Spinal cord (tissue), 10 donors: ENCODE measurements around the gene ZNF844. TPM values are rescaled to one million over a fixed set of nuclear protein-coding genes. Genes with fewer than 3 reads are reported as not detected.
A peak's percentile ranks its signal among the peaks of the same experiment; 100 is the strongest.

Experiments
- DNase-seq, 6 donors: peaks; one replicate each; pipeline versions ENCODE4 v3.0.0 to v3.0.0-alpha.2; 2013 to 2015; ENCODE audit warnings: low spot score in 6 of 6, low read depth in 4 of 6
- H3K27ac ChIP-seq: one replicate; pipeline ENCODE4 v1.5.1; 2013; ENCODE audit warnings: low read depth, low read length, control low read depth
- H3K27me3 ChIP-seq: one replicate; pipeline ENCODE4 v1.6.1; 2013; ENCODE audit warnings: low read length; ENCODE audit not compliant: control insufficient read depth, insufficient read depth
- H3K36me3 ChIP-seq: one replicate; pipeline ENCODE4 v1.6.1; 2013; ENCODE audit warnings: low read length; ENCODE audit not compliant: control insufficient read depth, insufficient read depth
- H3K4me1 ChIP-seq: one replicate; pipeline ENCODE4 v1.6.1; 2013; ENCODE audit warnings: low read length; ENCODE audit not compliant: control insufficient read depth, insufficient read depth
- H3K4me3 ChIP-seq: one replicate; pipeline ENCODE4 v1.5.1; 2013; ENCODE audit warnings: low read depth, low read length, control low read depth
- H3K9me3 ChIP-seq: one replicate; pipeline ENCODE4 v1.6.1; 2013; ENCODE audit warnings: low read length; ENCODE audit not compliant: control insufficient read depth, insufficient read depth
- WGBS: methylation state at CpG from one replicate; pipeline ENCODE4 v1.1.5; 2013; ENCODE audit warnings: missing lambda C conversion rate; ENCODE audit not compliant: insufficient coverage; 5-methylcytosine and 5-hydroxymethylcytosine counted together
- long read RNA-seq, 4 donors: transcript quantifications; one replicate each; lab custom pipeline, GENCODE V29; 2026
- polyA plus RNA-seq, 2 donors: library from polyadenylated mRNA; unstranded; fragments of 120-200 nt; gene quantifications; one replicate each; pipeline ENCODE4 v1.2.1, GENCODE V29; 2013; ENCODE audit not compliant: insufficient read length in 2 of 2
- total RNA-seq, 2 donors: library from RNA; depleted of rRNA in 1 of 2; stranded (reverse); fragments of 120-200 nt in 1 of 2; fragments of >200 nt in 1 of 2; gene quantifications; one replicate each; pipeline versions ENCODE4 v1.2.3 to v1.2.4, GENCODE V29; 2013 to 2014
- donor health status: healthy.

Gene ZNF844
- total RNA-seq = 10 to 100 TPM; 23.1 to 24.2 TPM
- 10 to 100 TPM; 11.2 to 12.1 TPM for polyA plus RNA-seq
- long read RNA-seq, donor 1 = 0 reads
- long read RNA-seq, donor 2, full-length matches to known transcripts = 2 of 2 reads
- long read RNA-seq, donor 2, partial matches to known transcripts = 0 of 2 reads
- long read RNA-seq, donor 2, other reads (novel, unspliced or antisense) = 0 of 2 reads
- long read RNA-seq, donor 3, full-length matches to known transcripts = 4 of 4 reads
- long read RNA-seq, donor 3, partial matches to known transcripts = 0 of 4 reads
- long read RNA-seq, donor 3, other reads (novel, unspliced or antisense) = 0 of 4 reads
- long read RNA-seq, donor 4, full-length matches to known transcripts = 4 of 4 reads
- long read RNA-seq, donor 4, partial matches to known transcripts = 0 of 4 reads
- long read RNA-seq, donor 4, other reads (novel, unspliced or antisense) = 0 of 4 reads

GRCh38 chr19:12064590-12065538 lies at the start of gene ZNF844:
Gene ZNF844, plus strand, starts transcription at chr19:12064731. Its CDS starts 143 bp downstream, at chr19:12064874.
- peaks cover 7% of the 10 kb centered on the region for H3K36me3 ChIP-seq
- under 1% methylated on average over 63 of the region's 66 CpGs for WGBS
- peaks cover 2% of the 10 kb centered on the region for H3K9me3 ChIP-seq
- H3K4me3 ChIP-seq = peak within 1 kb of the TSS; percentile 93
- H3K27ac ChIP-seq = peak within 1 kb of the TSS; percentile 98
- H3K27me3 ChIP-seq = no peaks in the 10 kb centered on the region
- peak; percentile 84 to 96 (median 89) for DNase-seq
- H3K4me1 ChIP-seq = peaks cover 15% of the 10 kb centered on the region

DNA sequence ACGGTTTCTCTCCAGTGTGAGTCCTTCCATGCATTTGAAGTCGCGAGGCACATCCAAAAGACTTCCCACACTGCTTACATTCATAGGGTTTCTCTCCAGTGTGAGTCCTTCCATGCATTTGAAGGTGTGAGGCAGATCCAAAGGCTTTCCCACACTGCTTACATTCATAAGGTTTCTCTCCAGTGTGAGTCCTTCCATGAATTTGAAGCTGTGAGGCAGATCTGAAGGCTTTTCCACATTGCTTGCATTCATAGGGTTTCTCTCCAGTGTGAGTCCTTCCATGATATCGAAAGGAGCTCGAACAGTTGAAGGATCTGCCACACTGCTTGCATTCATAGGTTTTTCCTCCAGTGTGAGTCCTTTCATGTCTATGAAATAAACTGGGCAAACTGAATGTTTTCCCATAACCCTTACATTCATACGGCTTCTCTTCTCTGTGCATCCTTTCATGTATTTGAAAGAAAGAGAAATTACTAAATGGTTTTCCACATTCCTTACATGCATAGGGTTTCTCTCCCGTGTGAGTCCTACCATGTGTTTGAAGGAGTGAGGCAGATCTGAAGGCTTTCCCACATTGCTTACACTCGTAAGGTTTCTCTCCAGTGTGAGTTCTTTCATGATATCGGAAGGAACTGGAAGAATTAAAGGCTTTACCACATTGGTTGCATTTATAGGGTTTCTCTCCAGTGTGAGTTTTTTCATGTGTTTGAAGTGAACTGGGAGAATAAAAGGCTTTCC lies 49.3 kb upstream of the ZNF844 start:
- peaks cover 35% of the 10 kb centered on the region for H3K36me3 ChIP-seq
- H3K27ac ChIP-seq = no peak overlapping the region
- DNase-seq = no peak
- no peak overlapping the region for H3K4me3 ChIP-seq
- H3K27me3 ChIP-seq = no peaks in the 10 kb centered on the region
- peaks cover 27% of the 10 kb centered on the region for H3K9me3 ChIP-seq
- WGBS = 96% methylated on average over 5 of the region's 9 CpGs
- H3K4me1 ChIP-seq = no peaks in the 10 kb centered on the region

- no peaks in the 10 kb centered on the region for H3K4me1 ChIP-seq
- H3K36me3 ChIP-seq = peaks cover 35% of the 10 kb centered on the region
- no peak for DNase-seq
- H3K4me3 ChIP-seq = no peak overlapping the region
- no peaks in the 10 kb centered on the region for H3K27me3 ChIP-seq
- peaks cover 27% of the 10 kb centered on the region for H3K9me3 ChIP-seq
- no CpG with 5 or more reads among the region's 2 CpGs for WGBS
- H3K27ac ChIP-seq = no peak overlapping the region
These were observed 48.8 kb upstream of the ZNF844 start for GRCh38 chr19:12015753-12016116.

GRCh38 chr19:12034198-12034597 lies 30.3 kb upstream of the ZNF844 start:
- peak in 2 of 6 donors; percentile 0 to 3 for DNase-seq

GRCh38 chr19:12034620-12035019 lies 29.9 kb upstream of the ZNF844 start:
- H3K9me3 ChIP-seq = no peaks in the 10 kb centered on the region
- H3K27ac ChIP-seq = peak overlapping the region; percentile 92
- no peaks in the 10 kb centered on the region for H3K36me3 ChIP-seq
- H3K4me3 ChIP-seq = peak overlapping the region; percentile 74
- peaks cover 3% of the 10 kb centered on the region for H3K4me1 ChIP-seq
- H3K27me3 ChIP-seq = no peaks in the 10 kb centered on the region
- DNase-seq = peak in 3 of 6 donors; percentile 24 to 29 (median 28)
- 12% methylated on average over 6 of the region's 8 CpGs for WGBS

More at GRCh38 chr19:12034198-12034597, 30.3 kb upstream of the ZNF844 start:
- no peaks in the 10 kb centered on the region for H3K9me3 ChIP-seq
- 80% methylated on average over 1 of the region's 2 CpGs for WGBS
- H3K36me3 ChIP-seq = no peaks in the 10 kb centered on the region
- H3K4me1 ChIP-seq = peaks cover 3% of the 10 kb centered on the region
- no peaks in the 10 kb centered on the region for H3K27me3 ChIP-seq
- no peak overlapping the region for H3K27ac ChIP-seq
- no peak overlapping the region for H3K4me3 ChIP-seq

DNA sequence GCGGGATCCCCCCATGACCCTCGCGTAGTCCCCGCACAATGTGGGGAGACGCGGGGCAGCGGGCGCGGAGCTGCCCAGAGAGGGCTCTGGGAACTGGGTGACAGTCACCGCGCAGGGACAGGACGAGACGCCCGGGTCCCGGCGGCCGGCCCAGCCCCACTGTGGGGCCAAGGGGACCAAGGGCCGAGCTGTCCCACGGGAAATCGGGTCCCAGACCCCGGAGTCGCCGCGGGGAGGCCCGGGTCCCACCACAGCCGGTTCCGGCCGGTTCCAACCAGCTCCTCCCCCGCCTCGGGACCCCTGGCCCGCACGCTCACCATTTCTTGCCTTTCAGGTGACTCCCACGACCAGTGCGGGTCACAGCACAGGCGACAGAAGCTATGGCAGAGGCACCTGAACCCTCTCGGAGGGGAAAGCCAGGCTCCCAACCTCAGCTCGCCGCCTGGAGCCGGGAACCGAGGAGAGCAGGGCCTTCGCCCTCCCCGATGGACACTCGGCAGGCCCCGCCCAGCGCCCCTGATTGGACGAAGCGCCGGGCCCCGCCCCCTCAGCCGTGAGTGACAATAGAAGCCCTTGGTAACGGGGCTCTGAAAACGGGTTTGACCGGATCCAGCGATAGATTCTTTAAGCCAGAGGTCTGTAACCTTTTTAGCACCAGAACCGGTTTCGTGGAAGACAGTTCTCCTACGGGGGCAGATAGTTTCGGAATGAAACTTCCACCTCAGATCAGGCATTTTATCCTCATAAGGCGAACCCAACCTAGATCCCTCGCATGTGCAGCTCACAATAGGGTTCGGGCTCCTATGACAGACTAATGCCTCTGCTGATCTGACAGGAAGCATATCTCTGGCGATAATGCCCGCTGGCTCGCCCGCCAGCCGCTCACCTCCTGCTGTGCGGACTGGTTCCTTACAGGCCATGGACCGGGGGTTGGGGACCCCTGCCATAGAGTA lies 29.0 kb upstream of the ZNF844 start, which contains the start of gene ZNF433:
Gene ZNF433, minus strand, starts transcription at position 460 of the 953 bp plus-strand sequence. Its CDS starts 140 bp downstream, at position 320.
- DNase-seq = peak; percentile 83 to 98 (median 92)
- Histone ChIP-seq H3K9me3 (no peaks in the 10 kb centered on the region), H3K4me1 (peaks cover 3% of the 10 kb centered on the region), H3K27me3 (no peaks in the 10 kb centered on the region), H3K4me3 (peak within 1 kb of the TSS; percentile 74), H3K27ac (peak within 1 kb of the TSS; percentile 92), H3K36me3 (no peaks in the 10 kb centered on the region)
- under 1% methylated on average over 67 of the region's 68 CpGs for WGBS

- no peaks in the 10 kb centered on the region for H3K4me1 ChIP-seq
- H3K27ac ChIP-seq = no peak overlapping the region
- H3K27me3 ChIP-seq = no peaks in the 10 kb centered on the region
- DNase-seq = no peak
- H3K36me3 ChIP-seq = no peaks in the 10 kb centered on the region
- no peak overlapping the region for H3K4me3 ChIP-seq
- peaks cover 4% of the 10 kb centered on the region for H3K9me3 ChIP-seq
These were observed 21.6 kb upstream of the ZNF844 start for GRCh38 chr19:12042893-12043292.

- Histone ChIP-seq H3K9me3 (peaks cover 4% of the 10 kb centered on the region), H3K4me3 (no peak overlapping the region), H3K27ac (no peak overlapping the region), H3K27me3 (no peaks in the 10 kb centered on the region), H3K4me1 (no peaks in the 10 kb centered on the region), H3K36me3 (no peaks in the 10 kb centered on the region)
- DNase-seq = no peak
- no CpG with 5 or more reads among the region's 5 CpGs for WGBS
These were observed 20.6 kb upstream of the ZNF844 start for GRCh38 chr19:12043752-12044422.
